ENCODE data around the gene UPK3A.
"Not testable (repeated sequence)": the region's sequence is repeated elsewhere in the genome, so short reads cannot be mapped to it uniquely, and the experiment has no call there.

The UPK3A gene

GRCh38 chr22:45310331-45310976, 25.7 kb downstream of the UPK3A start:
- no peak for DNase-seq

GRCh38 chr22:45310977-45311531, 26.3 kb downstream of the UPK3A start:
- no peak for DNase-seq

- no peak for DNase-seq
Measured at GRCh38 chr22:45312415-45312814, 27.7 kb downstream of the UPK3A start.

GRCh38 chr22:45312856-45313255, 28.1 kb downstream of the UPK3A start:
- no peak for DNase-seq

- DNase-seq = no peak
Measured at GRCh38 chr22:45314054-45314721, 29.4 kb downstream of the UPK3A start.

- no peak for DNase-seq
Measured at GRCh38 chr22:45314786-45315185, 30.0 kb downstream of the UPK3A start.

GRCh38 chr22:45316796-45317526, 32.2 kb downstream of the UPK3A start:
- no peak for DNase-seq

- DNase-seq = no peak
Measured at GRCh38 chr22:45317551-45318167, 32.9 kb downstream of the UPK3A start.

- no peak for DNase-seq
Measured at GRCh38 chr22:45318168-45318557, 33.4 kb downstream of the UPK3A start.

- no peak for DNase-seq
Measured at GRCh38 chr22:45318558-45319323, 34.0 kb downstream of the UPK3A start.

GRCh38 chr22:45319324-45319685, 34.6 kb downstream of the UPK3A start:
- DNase-seq = no peak

GRCh38 chr22:45320357-45320976, 35.7 kb downstream of the UPK3A start:
- no peak for DNase-seq

GRCh38 chr22:45321827-45322226, 37.1 kb downstream of the UPK3A start:
- no peak for DNase-seq

- no peak for DNase-seq
Measured at GRCh38 chr22:45322873-45323525, 38.2 kb downstream of the UPK3A start.

GRCh38 chr22:45323695-45324094, 38.9 kb downstream of the UPK3A start:
- DNase-seq = no peak

GRCh38 chr22:45324311-45324711, 39.6 kb downstream of the UPK3A start:
- no peak for DNase-seq

- not testable (repeated sequence) for DNase-seq
Measured at GRCh38 chr22:45328261-45328660, 43.5 kb downstream of the UPK3A start.

GRCh38 chr22:45328822-45329529, 44.2 kb downstream of the UPK3A start:
- DNase-seq = no peak

- DNase-seq = no peak
Measured at GRCh38 chr22:45329530-45329936, 44.8 kb downstream of the UPK3A start.

- DNase-seq = no peak
Measured at GRCh38 chr22:45330548-45330947, 45.8 kb downstream of the UPK3A start.

GRCh38 chr22:45331486-45331885, 46.7 kb downstream of the UPK3A start:
- no peak for DNase-seq
